Type B pancreatic cell (in vitro differentiated cells): ENCODE data around the gene TCF3. TPM values are rescaled to one million over a fixed set of nuclear protein-coding genes. Genes with fewer than 3 reads are reported as not detected.

Source experiments
- DNase-seq: peaks from one replicate; pipeline ENCODE4 v3.0.0; 2021; ENCODE audit warnings: mixed read lengths; ENCODE audit not compliant: unreplicated experiment; ENCODE audit errors: extremely low spot score
- H3K27ac Mint-ChIP-seq: 2 replicates; pipeline ENCODE4 v1.8.0; 2021; ENCODE audit warnings: mild to moderate bottlenecking, mixed read lengths
- H3K27me3 Mint-ChIP-seq: 2 replicates; pipeline ENCODE4 v1.8.0; 2021; ENCODE audit warnings: mixed read lengths
- H3K36me3 Mint-ChIP-seq: 2 replicates; pipeline ENCODE4 v1.8.0; 2021; ENCODE audit warnings: mixed read lengths
- H3K4me1 Mint-ChIP-seq: one replicate; pipeline ENCODE4 v1.8.0; 2021; ENCODE audit warnings: mixed read lengths; ENCODE audit not compliant: unreplicated experiment
- H3K4me3 Mint-ChIP-seq: 2 replicates; pipeline ENCODE4 v1.8.0; 2021; ENCODE audit warnings: mild to moderate bottlenecking, mixed read lengths
- H3K9me3 Mint-ChIP-seq: 2 replicates; pipeline ENCODE4 v1.8.0; 2021; ENCODE audit warnings: mixed read lengths
- CTCF ChIP-seq: fragments of 200-600 bp; sonication (generic); conservative IDR thresholded peaks from 2 replicates; pipeline ENCODE4 v1.5.0; 2021; ENCODE audit warnings: antibody characterized with exemption, mild to moderate bottlenecking
- total RNA-seq: library from RNA; stranded (reverse); gene quantifications from 2 replicates; pipeline ENCODE4 v1.2.1, GENCODE V29; 2021; ENCODE audit warnings: low replicate concordance

TCF3 gene
- total RNA-seq, 1 donor from 2014 or later: 193 TPM

- no peak for TF ChIP-seq CTCF
- H3K27ac Mint-ChIP-seq: no peak overlapping the region
- no peaks in the 10 kb centered on the region for H3K36me3 Mint-ChIP-seq
- no peaks in the 10 kb centered on the region for H3K9me3 Mint-ChIP-seq
- H3K4me1 Mint-ChIP-seq: no peaks in the 10 kb centered on the region
- no peak overlapping the region for H3K4me3 Mint-ChIP-seq
- no peak for DNase-seq
- no peaks in the 10 kb centered on the region for H3K27me3 Mint-ChIP-seq
These were observed 22.4 kb downstream of the TCF3 start for GRCh38 chr19:1630012-1630411.

- Mint-ChIP-seq H3K36me3 (peaks cover 4% of the 10 kb centered on the region), H3K4me3 (no peak overlapping the region), H3K27me3 (no peaks in the 10 kb centered on the region), H3K9me3 (no peaks in the 10 kb centered on the region), H3K27ac (no peak overlapping the region), H3K4me1 (no peaks in the 10 kb centered on the region)
- DNase-seq: no peak
- no peak for TF ChIP-seq CTCF
These were observed 23.1 kb downstream of the TCF3 start for GRCh38 chr19:1629256-1629808.

GRCh38 chr19:1627194-1627593, 25.2 kb downstream of the TCF3 start:
- Mint-ChIP-seq H3K27ac (no peak overlapping the region), H3K4me1 (peaks cover 5% of the 10 kb centered on the region), H3K9me3 (no peaks in the 10 kb centered on the region)

GRCh38 chr19:1626417-1627010, 25.9 kb downstream of the TCF3 start:
- peaks cover 5% of the 10 kb centered on the region for H3K4me1 Mint-ChIP-seq
- no peaks in the 10 kb centered on the region for H3K9me3 Mint-ChIP-seq
- H3K27ac Mint-ChIP-seq: no peak overlapping the region
- peaks cover 11% of the 10 kb centered on the region for H3K36me3 Mint-ChIP-seq
- H3K4me3 Mint-ChIP-seq: no peak overlapping the region
- DNase-seq: no peak
- TF ChIP-seq CTCF: no peak
- H3K27me3 Mint-ChIP-seq: no peaks in the 10 kb centered on the region

More at GRCh38 chr19:1627194-1627593, 25.2 kb downstream of the TCF3 start:
- no peak for DNase-seq
- Mint-ChIP-seq H3K27me3 (no peaks in the 10 kb centered on the region), H3K36me3 (peaks cover 11% of the 10 kb centered on the region), H3K4me3 (no peak overlapping the region)
- TF ChIP-seq CTCF: no peak

- Mint-ChIP-seq H3K27me3 (no peaks in the 10 kb centered on the region), H3K4me1 (peaks cover 5% of the 10 kb centered on the region), H3K4me3 (no peak overlapping the region), H3K9me3 (no peaks in the 10 kb centered on the region), H3K27ac (peak overlapping the region; percentile 31), H3K36me3 (peaks cover 11% of the 10 kb centered on the region)
- DNase-seq: no peak
- TF ChIP-seq CTCF: peak; percentile 79
These were observed 28.0 kb downstream of the TCF3 start for GRCh38 chr19:1624458-1624857.
